Uterus (tissue), 4 donors: ENCODE results near the gene CFAP65. TPM values are rescaled to one million over a fixed set of nuclear protein-coding genes. Genes with fewer than 3 reads are reported as not detected.
A peak's percentile ranks its signal among the peaks of the same experiment; 100 is the strongest.

ENCODE experiments used
- DNase-seq, 2 donors: peaks; one replicate each; pipeline ENCODE4 v3.0.0-alpha.2; 2019 to 2020
- H3K27ac ChIP-seq, 2 donors: fragments of 200-600 bp; sonication (generic); 1 replicate in 1 of 2; 2 replicates in 1 of 2; pipeline ENCODE4 v1.5.1; 2016 to 2018
- H3K27me3 ChIP-seq, 2 donors: fragments of 200-600 bp; sonication (generic); one replicate each; pipeline ENCODE4 v1.5.1; 2018 to 2019; ENCODE audit warnings: control low read depth in 1 of 2
- H3K36me3 ChIP-seq, 2 donors: fragments of 200-600 bp; sonication (generic); one replicate each; pipeline ENCODE4 v1.5.1; 2019; ENCODE audit warnings: control low read depth in 1 of 2
- H3K4me1 ChIP-seq, 2 donors: fragments of 200-600 bp; sonication (generic); one replicate each; pipeline ENCODE4 v1.5.1; 2018 to 2019; ENCODE audit warnings: control low read depth in 1 of 2
- H3K4me3 ChIP-seq, 2 donors: fragments of 200-600 bp; sonication (generic); 1 replicate in 1 of 2; 2 replicates in 1 of 2; pipeline ENCODE4 v1.5.1; 2018 to 2019; ENCODE audit warnings: mild to moderate bottlenecking in 1 of 2
- H3K9me3 ChIP-seq, 2 donors: fragments of 200-600 bp; sonication (generic); one replicate each; pipeline ENCODE4 v1.5.1; 2019; ENCODE audit warnings: control low read depth in 1 of 2
- CTCF ChIP-seq, 4 experiments: fragments of 200-600 bp in 2 of 4; fragments of 450-650 bp in 2 of 4; sonication (generic) in 2 of 4; IDR thresholded peaks; one replicate each; pipeline ENCODE4 v1.5.1; 2016 to 2019; ENCODE audit warnings: antibody characterized with exemption in 4 of 4, mild to moderate bottlenecking in 2 of 4, moderate library complexity in 1 of 4
- POLR2A ChIP-seq, 2 donors: fragments of 450-650 bp; IDR thresholded peaks; one replicate each; pipeline ENCODE4 v1.6.1; 2016; ENCODE audit warnings: antibody characterized with exemption in 2 of 2, mild to moderate bottlenecking in 1 of 2, moderate library complexity in 1 of 2
- intact Hi-C: fragments of 100-400 bp; cut with DNase I; formaldehyde crosslinking; loops from one replicate; pipeline ENCODE4 v1.15.1; 2023; ENCODE audit warnings: low total_unique reads
- total RNA-seq, 4 donors: library from RNA; depleted of rRNA in 3 of 4; stranded (reverse); fragments of >200 nt in 3 of 4; gene quantifications; one replicate each; pipeline versions ENCODE4 v1.1.0 to v1.2.4, GENCODE V29; 2014 to 2023
- donor health status: DM: yes; HTN: yes; CAD: no.

The CFAP65 gene
- total RNA-seq, 4 donors from 2014 or later, result 0.21 to 3.5 (median 1.9) TPM

GRCh38 chr2:218983263-218983933, 57.9 kb downstream of the CFAP65 start:
- DNase-seq, result no peak
- no peaks in the 10 kb centered on the region for H3K9me3 ChIP-seq
- intact Hi-C loops, result no loop called here
- no peak overlapping the region for H3K27ac ChIP-seq
- peaks cover 21 to 76% of the 10 kb centered on the region in 2 donors for H3K27me3 ChIP-seq
- H3K4me1 ChIP-seq, result peaks cover 0 to 29% of the 10 kb centered on the region in 2 donors
- no peak overlapping the region for H3K4me3 ChIP-seq
- H3K36me3 ChIP-seq, result no peaks in the 10 kb centered on the region
- no peak for TF ChIP-seq CTCF (IDR thresholded peaks at IDR 0.05)
- TF ChIP-seq POLR2A (IDR thresholded peaks at IDR 0.05), result no peak

GRCh38 chr2:218982586-218983262, 58.6 kb downstream of the CFAP65 start:
- Histone ChIP-seq H3K36me3 (no peaks in the 10 kb centered on the region), H3K27me3 (peaks cover 21 to 76% of the 10 kb centered on the region in 2 donors), H3K27ac (no peak overlapping the region), H3K4me1 (peaks cover 0 to 29% of the 10 kb centered on the region in 2 donors), H3K4me3 (no peak overlapping the region), H3K9me3 (no peaks in the 10 kb centered on the region)
- DNase-seq, result no peak
- TF ChIP-seq POLR2A (IDR thresholded peaks at IDR 0.05), result no peak
- intact Hi-C loops, result no loop called here

- Histone ChIP-seq H3K27ac (no peak overlapping the region), H3K4me1 (peaks cover 0 to 29% of the 10 kb centered on the region in 2 donors)
- intact Hi-C loops, result no loop called here
Measured at GRCh38 chr2:218981881-218982585, 59.3 kb downstream of the CFAP65 start.

GRCh38 chr2:218981390-218981880, 59.9 kb downstream of the CFAP65 start:
- Histone ChIP-seq H3K27ac (no peak overlapping the region), H3K4me1 (peaks cover 0 to 29% of the 10 kb centered on the region in 2 donors), H3K9me3 (no peaks in the 10 kb centered on the region), H3K27me3 (peaks cover 21 to 63% of the 10 kb centered on the region in 2 donors), H3K4me3 (peak overlapping the region in 1 of 2 donors; percentile 22), H3K36me3 (no peaks in the 10 kb centered on the region)
- TF ChIP-seq CTCF (IDR thresholded peaks at IDR 0.05) (no peak), POLR2A (IDR thresholded peaks at IDR 0.05) (no peak)
- no peak for DNase-seq
- intact Hi-C loops, result no loop called here

More at GRCh38 chr2:218981881-218982585, 59.3 kb downstream of the CFAP65 start:
- Histone ChIP-seq H3K27me3 (peaks cover 21 to 69% of the 10 kb centered on the region in 2 donors), H3K36me3 (no peaks in the 10 kb centered on the region), H3K9me3 (no peaks in the 10 kb centered on the region), H3K4me3 (peak overlapping the region in 1 of 2 donors; percentile 22)
- peak in 1 of 2 donors; percentile 43 for DNase-seq
- TF ChIP-seq POLR2A (IDR thresholded peaks at IDR 0.05) (no peak), CTCF (IDR thresholded peaks at IDR 0.05) (no peak)

- TF ChIP-seq CTCF (IDR thresholded peaks at IDR 0.05) (no peak), POLR2A (IDR thresholded peaks at IDR 0.05) (no peak)
Measured at GRCh38 chr2:218980735-218981389, 60.5 kb downstream of the CFAP65 start.

More at GRCh38 chr2:218980735-218981389, 60.5 kb downstream of the CFAP65 start:
- peaks cover 0 to 29% of the 10 kb centered on the region in 2 donors for H3K4me1 ChIP-seq
- peaks cover 21 to 57% of the 10 kb centered on the region in 2 donors for H3K27me3 ChIP-seq
- H3K4me3 ChIP-seq, result peak overlapping the region in 1 of 2 donors; percentile 22
- H3K36me3 ChIP-seq, result no peaks in the 10 kb centered on the region
- DNase-seq, result no peak
- intact Hi-C loops, result no loop called here
- H3K27ac ChIP-seq, result no peak overlapping the region
- H3K9me3 ChIP-seq, result no peaks in the 10 kb centered on the region
